T-helper 1 cell treated with Interleukin-12 subunit alpha and Interleukin-12 subunit beta and Interleukin-4 antibody, amounts not matched to agents 30 μg/mL and 1 μg/mL, for 36 hours (primary cell): ENCODE measurements around the gene CCDC89.
A peak's percentile ranks its signal among the peaks of the same experiment; 100 is the strongest.
"Not testable (repeated sequence)": the region's sequence is repeated elsewhere in the genome, so short reads cannot be mapped to it uniquely, and the experiment has no call there.

ENCODE experiments used
- H3K27ac Mint-ChIP-seq: one replicate; pipeline ENCODE4 v1.8.0; 2021; ENCODE audit warnings: mild to moderate bottlenecking, mixed read lengths
- H3K27me3 Mint-ChIP-seq: one replicate; pipeline ENCODE4 v1.8.0; 2021; ENCODE audit warnings: low read depth, mixed read lengths
- H3K36me3 Mint-ChIP-seq: one replicate; pipeline ENCODE4 v1.8.0; 2021; ENCODE audit warnings: low read depth, mixed read lengths
- H3K4me1 Mint-ChIP-seq: one replicate; pipeline ENCODE4 v1.8.0; 2021; ENCODE audit warnings: low read depth, mixed read lengths
- H3K4me3 Mint-ChIP-seq: one replicate; pipeline ENCODE4 v1.8.0; 2021; ENCODE audit warnings: mild to moderate bottlenecking, moderate library complexity, mixed read lengths
- H3K9me3 Mint-ChIP-seq: one replicate; pipeline ENCODE4 v1.8.0; 2021; ENCODE audit warnings: mixed read lengths

Gene CCDC89

GRCh38 chr11:85670949-85671663 lies 14.9 kb downstream of the CCDC89 start:
- H3K27ac Mint-ChIP-seq, H3K36me3 Mint-ChIP-seq, H3K4me3 Mint-ChIP-seq, H3K9me3 Mint-ChIP-seq, H3K4me1 Mint-ChIP-seq: not testable (repeated sequence)
- H3K27me3 Mint-ChIP-seq, result peaks cover 16% of the 10 kb centered on the region

GRCh38 chr11:85668157-85668556 lies 17.8 kb downstream of the CCDC89 start:
- peaks cover 11% of the 10 kb centered on the region for H3K36me3 Mint-ChIP-seq
- H3K9me3 Mint-ChIP-seq, result peaks cover 4% of the 10 kb centered on the region
- H3K4me3 Mint-ChIP-seq, result no peak overlapping the region
- peaks cover 13% of the 10 kb centered on the region for H3K4me1 Mint-ChIP-seq
- peaks cover 6% of the 10 kb centered on the region for H3K27me3 Mint-ChIP-seq
- no peak overlapping the region for H3K27ac Mint-ChIP-seq

GRCh38 chr11:85666687-85667086 lies 19.3 kb downstream of the CCDC89 start:
- H3K36me3 Mint-ChIP-seq, result peaks cover 18% of the 10 kb centered on the region
- peaks cover 19% of the 10 kb centered on the region for H3K4me1 Mint-ChIP-seq
- H3K27ac Mint-ChIP-seq, result no peak overlapping the region
- no peak overlapping the region for H3K4me3 Mint-ChIP-seq
- no peaks in the 10 kb centered on the region for H3K9me3 Mint-ChIP-seq
- peaks cover 6% of the 10 kb centered on the region for H3K27me3 Mint-ChIP-seq

- Mint-ChIP-seq H3K27me3 (peaks cover 6% of the 10 kb centered on the region), H3K4me1 (peaks cover 28% of the 10 kb centered on the region), H3K4me3 (peak overlapping the region; percentile 46), H3K36me3 (peaks cover 26% of the 10 kb centered on the region), H3K27ac (peak overlapping the region; percentile 65), H3K9me3 (no peaks in the 10 kb centered on the region)
Measured at GRCh38 chr11:85665733-85666132, 20.3 kb downstream of the CCDC89 start.

GRCh38 chr11:85664615-85665481 lies 21.1 kb downstream of the CCDC89 start, which contains the start of gene CREBZF:
Gene CREBZF, minus strand, starts transcription at chr11:85665129. Its CDS starts 254 bp downstream, at chr11:85664875.
- peaks cover 6% of the 10 kb centered on the region for H3K27me3 Mint-ChIP-seq
- peak within 1 kb of the TSS; percentile 95 for H3K27ac Mint-ChIP-seq
- H3K9me3 Mint-ChIP-seq, result no peaks in the 10 kb centered on the region
- H3K4me3 Mint-ChIP-seq, result peak within 1 kb of the TSS; percentile 97
- H3K4me1 Mint-ChIP-seq, result peaks cover 35% of the 10 kb centered on the region
- H3K36me3 Mint-ChIP-seq, result peaks cover 33% of the 10 kb centered on the region

- peaks cover 41% of the 10 kb centered on the region for H3K4me1 Mint-ChIP-seq
- H3K9me3 Mint-ChIP-seq, result no peaks in the 10 kb centered on the region
- peaks cover under 1% of the 10 kb centered on the region for H3K27me3 Mint-ChIP-seq
- H3K4me3 Mint-ChIP-seq, result peak overlapping the region; percentile 97
- H3K36me3 Mint-ChIP-seq, result peaks cover 38% of the 10 kb centered on the region
- peak overlapping the region; percentile 95 for H3K27ac Mint-ChIP-seq
Measured at GRCh38 chr11:85663753-85664614, 22.0 kb downstream of the CCDC89 start.

- H3K4me1 Mint-ChIP-seq, result peaks cover 45% of the 10 kb centered on the region
- peaks cover 43% of the 10 kb centered on the region for H3K36me3 Mint-ChIP-seq
- peak overlapping the region; percentile 95 for H3K27ac Mint-ChIP-seq
- no peaks in the 10 kb centered on the region for H3K9me3 Mint-ChIP-seq
- H3K4me3 Mint-ChIP-seq, result peak overlapping the region; percentile 97
- H3K27me3 Mint-ChIP-seq, result no peaks in the 10 kb centered on the region
Measured at GRCh38 chr11:85663080-85663752, 22.8 kb downstream of the CCDC89 start.

GRCh38 chr11:85661972-85662664 lies 23.9 kb downstream of the CCDC89 start:
- Mint-ChIP-seq H3K27ac (no peak overlapping the region), H3K9me3 (no peaks in the 10 kb centered on the region), H3K4me3 (peak overlapping the region; percentile 97), H3K4me1 (peaks cover 45% of the 10 kb centered on the region), H3K36me3 (peaks cover 46% of the 10 kb centered on the region), H3K27me3 (no peaks in the 10 kb centered on the region)

- peaks cover 45% of the 10 kb centered on the region for H3K36me3 Mint-ChIP-seq
- H3K27me3 Mint-ChIP-seq, result no peaks in the 10 kb centered on the region
- peaks cover 41% of the 10 kb centered on the region for H3K4me1 Mint-ChIP-seq
- H3K9me3 Mint-ChIP-seq, result no peaks in the 10 kb centered on the region
- no peak overlapping the region for H3K4me3 Mint-ChIP-seq
- H3K27ac Mint-ChIP-seq, result no peak overlapping the region
Measured at GRCh38 chr11:85658180-85658579, 27.8 kb downstream of the CCDC89 start.

- H3K36me3 Mint-ChIP-seq, result peaks cover 38% of the 10 kb centered on the region
- peaks cover 41% of the 10 kb centered on the region for H3K4me1 Mint-ChIP-seq
- no peak overlapping the region for H3K27ac Mint-ChIP-seq
- no peak overlapping the region for H3K4me3 Mint-ChIP-seq
- no peaks in the 10 kb centered on the region for H3K9me3 Mint-ChIP-seq
- H3K27me3 Mint-ChIP-seq, result no peaks in the 10 kb centered on the region
Measured at GRCh38 chr11:85656777-85657176, 29.2 kb downstream of the CCDC89 start.

GRCh38 chr11:85654343-85654742 lies 31.7 kb downstream of the CCDC89 start:
- H3K9me3 Mint-ChIP-seq, H3K27me3 Mint-ChIP-seq, H3K27ac Mint-ChIP-seq, H3K4me3 Mint-ChIP-seq: not testable (repeated sequence)
- Mint-ChIP-seq H3K4me1 (peaks cover 26% of the 10 kb centered on the region), H3K36me3 (peaks cover 20% of the 10 kb centered on the region)

- H3K27ac Mint-ChIP-seq, result peak overlapping the region; percentile 4
- no peaks in the 10 kb centered on the region for H3K27me3 Mint-ChIP-seq
- peaks cover 16% of the 10 kb centered on the region for H3K36me3 Mint-ChIP-seq
- H3K4me3 Mint-ChIP-seq, result no peak overlapping the region
- no peaks in the 10 kb centered on the region for H3K9me3 Mint-ChIP-seq
- peaks cover 24% of the 10 kb centered on the region for H3K4me1 Mint-ChIP-seq
Measured at GRCh38 chr11:85652786-85653447, 33.1 kb downstream of the CCDC89 start.

- no peak overlapping the region for H3K27ac Mint-ChIP-seq
- peaks cover 28% of the 10 kb centered on the region for H3K4me1 Mint-ChIP-seq
- H3K36me3 Mint-ChIP-seq, result peaks cover 10% of the 10 kb centered on the region
- no peaks in the 10 kb centered on the region for H3K27me3 Mint-ChIP-seq
- H3K9me3 Mint-ChIP-seq, result no peaks in the 10 kb centered on the region
- no peak overlapping the region for H3K4me3 Mint-ChIP-seq
Measured at GRCh38 chr11:85651118-85651517, 34.9 kb downstream of the CCDC89 start.
